GM18505 (cell line): Measurements from ENCODE around the gene ERFL.

ENCODE experiments used
- ATAC-seq: cut with Tn5 transposase; IDR thresholded peaks from one replicate; pipeline ENCODE4 v1.9.1; 2021; ENCODE audit not compliant: unreplicated experiment
- POLR2A ChIP-seq: IDR thresholded peaks from 4 replicates; pipeline ENCODE4 v1.6.1; 2011; ENCODE audit warnings: borderline replicate concordance; ENCODE audit not compliant: insufficient read depth, insufficient read length; ENCODE audit errors: extremely low read depth

Gene ERFL

GRCh38 chr19:41887711-41888382, 40.4 kb downstream of the ERFL start:
- no peak for TF ChIP-seq POLR2A
- no peak for ATAC-seq

- peak; percentile 35 for TF ChIP-seq POLR2A
- ATAC-seq: no peak
Measured at GRCh38 chr19:41886761-41887710, 41.2 kb downstream of the ERFL start.

DNA sequence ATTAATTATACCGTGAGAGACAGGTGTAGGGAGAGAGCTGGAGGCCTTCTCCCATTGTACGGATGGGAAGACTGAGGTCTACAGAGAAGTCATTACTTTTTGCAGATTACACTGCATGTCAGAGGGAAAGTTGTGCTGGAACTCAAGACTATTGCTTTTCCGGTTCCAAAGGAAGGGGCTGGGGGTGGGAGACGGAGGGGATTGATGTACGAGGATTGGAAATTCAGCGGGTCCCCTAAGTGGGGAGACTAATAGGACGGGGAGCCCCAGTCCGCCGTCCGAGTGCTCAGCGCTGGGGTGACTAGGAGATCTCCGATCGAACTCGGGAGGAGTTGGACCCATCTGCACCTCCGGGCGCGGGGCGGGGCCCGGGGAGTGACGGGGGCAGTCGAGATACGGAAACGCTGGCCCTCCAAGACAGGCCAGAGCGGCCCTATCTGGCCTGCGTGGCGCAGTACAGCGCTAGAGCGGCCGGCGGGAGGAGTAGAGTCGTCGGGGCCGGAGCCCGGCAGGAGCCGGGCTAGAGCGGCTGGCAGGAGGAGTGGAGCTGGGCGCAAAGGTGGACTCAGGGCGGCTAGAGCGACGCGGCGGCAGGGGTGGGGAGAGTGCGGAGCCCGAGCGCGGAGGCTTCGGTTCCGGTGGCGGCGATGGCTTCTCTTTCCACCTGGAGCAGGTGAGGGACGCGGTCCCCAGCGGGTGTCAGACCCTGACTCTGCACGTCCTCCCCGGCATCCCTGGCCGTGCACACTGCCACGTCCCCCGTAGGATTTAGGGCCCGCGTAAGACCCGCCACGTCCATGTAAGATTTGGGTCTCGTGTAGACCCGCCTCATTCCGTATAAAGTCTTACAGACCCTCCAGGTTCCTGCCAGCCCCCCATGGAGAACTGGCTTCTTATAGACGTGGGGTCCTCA, 44.2 kb downstream of the ERFL start:
- peak; percentile 98 for TF ChIP-seq POLR2A
- peak; percentile 65 for ATAC-seq

DNA sequence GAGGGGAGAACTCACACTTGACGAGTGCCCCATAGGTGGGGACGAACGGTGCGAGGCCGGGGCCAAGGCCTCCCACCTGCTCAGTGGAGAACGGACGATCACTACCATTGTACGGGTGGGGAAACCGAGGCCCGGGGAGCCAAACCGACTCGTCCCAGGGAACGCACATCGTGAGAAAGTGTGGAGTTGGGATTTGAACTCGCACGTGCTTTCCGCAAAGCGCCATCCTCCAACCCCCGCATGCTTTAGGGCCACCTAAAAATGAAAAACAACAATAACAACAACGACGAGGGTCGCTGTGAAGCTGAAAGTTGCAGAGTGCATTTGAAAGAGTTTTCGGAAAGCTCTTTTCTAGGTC, 44.8 kb downstream of the ERFL start:
- no peak for ATAC-seq
- no peak for TF ChIP-seq POLR2A

GRCh38 chr19:41882568-41883462, 45.4 kb downstream of the ERFL start, which contains the start of gene ARHGEF1:
Gene ARHGEF1 (plus strand): TSS chr19:41883184. CDS start chr19:41888083, 4,899 bp downstream.
- peak; percentile 69 for TF ChIP-seq POLR2A
- ATAC-seq: no peak

- no peak for ATAC-seq
- no peak for TF ChIP-seq POLR2A
Measured at GRCh38 chr19:41880329-41880708, 47.9 kb downstream of the ERFL start.

- ATAC-seq: no peak
- no peak for TF ChIP-seq POLR2A
Measured at GRCh38 chr19:41879670-41880328, 48.5 kb downstream of the ERFL start.

DNA sequence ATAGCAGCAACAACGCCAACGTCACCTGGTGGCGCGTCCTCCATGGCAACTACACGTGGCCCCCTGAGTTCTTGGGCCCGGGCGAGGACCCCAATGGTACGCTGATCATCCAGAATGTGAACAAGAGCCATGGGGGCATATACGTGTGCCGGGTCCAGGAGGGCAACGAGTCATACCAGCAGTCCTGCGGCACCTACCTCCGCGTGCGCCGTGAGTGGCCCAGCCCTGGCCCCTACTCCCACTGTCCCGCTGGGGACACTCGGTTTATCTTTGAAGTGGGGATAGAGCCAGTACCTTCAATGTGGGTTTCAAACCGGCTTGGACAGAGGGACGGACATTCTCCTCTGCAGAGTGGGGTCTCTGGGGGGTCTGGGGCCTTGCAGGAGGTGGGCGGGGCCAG, 49.2 kb downstream of the ERFL start:
- TF ChIP-seq POLR2A: no peak
- ATAC-seq: no peak

- TF ChIP-seq POLR2A: peak; percentile 85
- no peak for ATAC-seq
Measured at GRCh38 chr19:41877916-41878905, 50.0 kb downstream of the ERFL start.
